Cardiac atrium fibroblast (primary cell): ENCODE results near the gene SOBP. TPM values are rescaled to one million over a fixed set of nuclear protein-coding genes. Genes with fewer than 3 reads are reported as not detected.

ENCODE experiments used
- total RNA-seq: library from RNA; depleted of rRNA; stranded (reverse); fragments of >200 nt; gene quantifications from 2 replicates; pipeline ENCODE4 v1.2.3, GENCODE V29; 2015

SOBP gene
- 2.3 and 5.2 TPM in 2 replicates for total RNA-seq

GRCh38 chr6:107489636-107490565, at the start of gene SOBP:
Gene SOBP, plus strand, starts transcription at chr6:107490117. Its CDS starts 500 bp downstream, at chr6:107490617.

DNA sequence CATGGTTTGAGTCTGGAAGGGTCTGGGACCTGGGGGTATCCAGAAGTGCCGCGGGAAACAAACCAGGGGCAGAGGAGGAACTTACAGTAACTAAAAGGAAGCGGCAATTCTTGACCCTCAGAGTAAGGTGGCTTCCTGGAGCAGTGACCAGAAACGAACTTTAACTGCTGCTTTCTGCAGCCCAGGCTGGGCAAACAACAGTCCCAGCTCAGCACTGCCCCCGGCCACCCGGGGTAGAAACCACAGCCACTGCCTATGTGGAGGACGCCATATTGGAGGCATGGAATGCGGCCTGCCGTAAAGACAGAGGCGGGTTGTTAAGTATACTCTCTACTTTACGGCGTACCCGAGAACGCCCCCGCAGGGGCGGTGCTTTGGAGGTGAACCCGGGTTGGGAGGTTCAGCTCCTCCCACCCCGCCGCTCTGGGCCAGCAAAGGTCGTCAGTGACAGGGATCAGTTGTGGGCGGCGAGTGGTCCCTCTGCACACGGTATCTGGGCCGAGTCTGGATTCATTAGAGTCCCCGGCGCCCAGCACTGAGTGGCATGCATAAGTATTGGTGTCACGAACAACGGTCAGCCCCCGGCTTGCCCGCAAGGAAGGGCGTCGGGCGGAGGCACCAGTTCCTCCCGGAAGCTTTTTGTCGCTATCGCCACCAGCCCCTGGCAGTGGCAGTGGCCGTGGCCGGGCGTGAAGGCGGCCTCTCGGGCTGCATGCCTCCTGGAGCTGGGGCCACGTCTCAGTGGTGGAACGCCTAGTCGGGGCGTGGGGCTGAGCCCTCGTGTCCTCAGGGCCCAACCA, 30.4 kb upstream of the SOBP start, which contains the start of gene PDSS2:
PDSS2 (minus strand) TSS at position 282 of the 800 bp plus-strand sequence; CDS start at position 3, 279 bp downstream.

Other genes starting within 250 kb of the SOBP start
- gene PDSS2, start 30.6 kb upstream of the SOBP start, total RNA-seq: 7.9 and 9.9 TPM in 2 replicates